ENCODE measurements around the gene CEP44.

- no peak for TF ChIP-seq POLR2A (IDR thresholded peaks at IDR 0.05)
- TF ChIP-seq CTCF (IDR thresholded peaks at IDR 0.05) = no peak
Observed at GRCh38 chr4:174283507-174284471, at the start of gene CEP44, which contains the start of gene FBXO8.

Data from uterus (tissue), 2 donors.